ENCODE data around the gene PCA3. TPM values are rescaled to one million over a fixed set of nuclear protein-coding genes. Genes with fewer than 3 reads are reported as not detected.

Gene PCA3
- total RNA-seq, 1 experiment from 2014 or later, result not detected

DNA sequence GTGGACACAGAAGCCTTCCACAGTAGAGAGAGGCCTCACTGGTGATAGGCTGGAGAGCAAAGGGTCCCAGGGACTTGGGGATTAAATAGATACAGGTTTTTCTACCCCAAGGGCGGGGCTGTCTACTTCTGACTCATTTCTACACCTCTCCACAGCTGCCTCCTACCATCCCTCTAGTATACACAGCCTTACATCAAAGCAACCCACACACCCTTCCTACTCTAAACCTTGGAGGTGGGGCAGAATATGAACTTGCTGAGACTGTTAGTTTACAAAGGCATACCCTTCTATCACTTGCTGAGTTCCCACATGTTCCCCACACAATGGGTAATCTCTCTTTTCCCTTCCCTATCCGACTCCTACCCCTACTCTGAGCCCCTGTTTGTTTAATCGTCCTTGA lies 19.9 kb upstream of the PCA3 start:
- no peak overlapping the region for H2AFZ ChIP-seq
- H4K20me1 ChIP-seq (ENCODE audit: insufficient read depth), result no peaks in the 10 kb centered on the region
- DNase-seq, result no peak
- H3K27ac ChIP-seq, result no peak overlapping the region
- H3F3A ChIP-seq (ENCODE audit: insufficient read depth, low read depth), result no peaks in the 10 kb centered on the region
- peaks cover 52% of the 10 kb centered on the region for H3K27me3 ChIP-seq (ENCODE audit: insufficient read depth, low read depth)
- H3K4me2 ChIP-seq, result no peak overlapping the region
- H3K36me3 ChIP-seq (ENCODE audit: low read depth), result no peaks in the 10 kb centered on the region
- no TSS peak for BruUV-seq (replicated peaks)
- H3K79me2 ChIP-seq (ENCODE audit: low read depth), result no peaks in the 10 kb centered on the region
- H3K9me3 ChIP-seq (ENCODE audit: insufficient read depth, low read depth), result no peaks in the 10 kb centered on the region
- no peaks in the 10 kb centered on the region for H3K9me2 ChIP-seq (ENCODE audit: insufficient read depth)
- ChIA-PET POLR2A (ENCODE audit: unreplicated experiment) (no interaction called here), CTCF (no interaction called here)
- H3K4me3 ChIP-seq, result no peak overlapping the region
- TF ChIP-seq, protein P1, sequence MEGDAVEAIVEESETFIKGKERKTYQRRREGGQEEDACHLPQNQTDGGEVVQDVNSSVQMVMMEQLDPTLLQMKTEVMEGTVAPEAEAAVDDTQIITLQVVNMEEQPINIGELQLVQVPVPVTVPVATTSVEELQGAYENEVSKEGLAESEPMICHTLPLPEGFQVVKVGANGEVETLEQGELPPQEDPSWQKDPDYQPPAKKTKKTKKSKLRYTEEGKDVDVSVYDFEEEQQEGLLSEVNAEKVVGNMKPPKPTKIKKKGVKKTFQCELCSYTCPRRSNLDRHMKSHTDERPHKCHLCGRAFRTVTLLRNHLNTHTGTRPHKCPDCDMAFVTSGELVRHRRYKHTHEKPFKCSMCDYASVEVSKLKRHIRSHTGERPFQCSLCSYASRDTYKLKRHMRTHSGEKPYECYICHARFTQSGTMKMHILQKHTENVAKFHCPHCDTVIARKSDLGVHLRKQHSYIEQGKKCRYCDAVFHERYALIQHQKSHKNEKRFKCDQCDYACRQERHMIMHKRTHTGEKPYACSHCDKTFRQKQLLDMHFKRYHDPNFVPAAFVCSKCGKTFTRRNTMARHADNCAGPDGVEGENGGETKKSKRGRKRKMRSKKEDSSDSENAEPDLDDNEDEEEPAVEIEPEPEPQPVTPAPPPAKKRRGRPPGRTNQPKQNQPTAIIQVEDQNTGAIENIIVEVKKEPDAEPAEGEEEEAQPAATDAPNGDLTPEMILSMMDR (conservative IDR thresholded peaks at IDR 0.05), result no peak
- TF ChIP-seq EZH2 (IDR thresholded peaks at IDR 0.05; ENCODE audit: low read depth), result no peak
- intact Hi-C loops (cut with micrococcal nuclease; ENCODE audit: unreplicated experiment), result no loop called here
- no peaks in the 10 kb centered on the region for H3K4me1 ChIP-seq (replicated peaks; ENCODE audit: insufficient read depth)

DNA sequence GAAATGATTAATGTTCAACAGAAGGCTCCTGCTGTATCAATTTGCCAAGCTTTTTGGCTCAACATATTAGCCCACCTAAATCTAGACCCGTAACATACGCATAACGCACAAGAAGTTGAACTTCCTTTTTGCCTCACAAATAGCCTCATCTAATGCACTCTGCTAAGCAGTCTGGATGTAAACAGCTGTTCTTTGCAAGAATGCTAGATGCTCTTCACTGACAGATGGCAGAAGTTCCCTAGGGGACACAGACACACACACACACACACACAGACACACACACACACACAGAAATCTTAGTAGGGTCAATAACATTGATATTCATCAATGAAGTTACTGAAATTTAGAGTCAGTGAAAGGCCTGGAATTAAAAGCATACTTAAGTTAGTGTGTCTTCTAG lies 13.2 kb upstream of the PCA3 start:
- ChIA-PET CTCF (no interaction called here), POLR2A (ENCODE audit: unreplicated experiment) (no interaction called here)
- H3K9me2 ChIP-seq (ENCODE audit: insufficient read depth), result no peaks in the 10 kb centered on the region
- no peaks in the 10 kb centered on the region for H3K4me1 ChIP-seq (replicated peaks; ENCODE audit: insufficient read depth)
- no peaks in the 10 kb centered on the region for H3K9me3 ChIP-seq (ENCODE audit: insufficient read depth, low read depth)
- H3K27ac ChIP-seq, result no peak overlapping the region
- BruUV-seq (replicated peaks), result no TSS peak
- TF ChIP-seq, protein P1 (conservative IDR thresholded peaks at IDR 0.05), result no peak
- no peak for TF ChIP-seq EZH2 (IDR thresholded peaks at IDR 0.05; ENCODE audit: low read depth)
- H3K27me3 ChIP-seq (ENCODE audit: insufficient read depth, low read depth), result peaks cover 73% of the 10 kb centered on the region
- no peaks in the 10 kb centered on the region for H3K79me2 ChIP-seq (ENCODE audit: low read depth)
- no peak overlapping the region for H3K4me3 ChIP-seq
- DNase-seq, result no peak
- no peaks in the 10 kb centered on the region for H4K20me1 ChIP-seq (ENCODE audit: insufficient read depth)
- intact Hi-C loops (cut with micrococcal nuclease; ENCODE audit: unreplicated experiment), result no loop called here
- no peaks in the 10 kb centered on the region for H3F3A ChIP-seq (ENCODE audit: insufficient read depth, low read depth)
- no peak overlapping the region for H2AFZ ChIP-seq
- no peaks in the 10 kb centered on the region for H3K36me3 ChIP-seq (ENCODE audit: low read depth)
- H3K4me2 ChIP-seq, result no peak overlapping the region

- Histone ChIP-seq H3K27ac (no peak overlapping the region), H3K4me1 (replicated peaks; ENCODE audit: insufficient read depth) (no peaks in the 10 kb centered on the region), H3K4me3 (no peak overlapping the region), H2AFZ (no peak overlapping the region), H3K4me2 (no peak overlapping the region), H3K79me2 (ENCODE audit: low read depth) (no peaks in the 10 kb centered on the region), H3K9me2 (ENCODE audit: insufficient read depth) (no peaks in the 10 kb centered on the region), H3F3A (ENCODE audit: insufficient read depth, low read depth) (no peaks in the 10 kb centered on the region), H4K20me1 (ENCODE audit: insufficient read depth) (no peaks in the 10 kb centered on the region), H3K36me3 (ENCODE audit: low read depth) (no peaks in the 10 kb centered on the region), H3K27me3 (ENCODE audit: insufficient read depth, low read depth) (peaks cover 59% of the 10 kb centered on the region), H3K9me3 (ENCODE audit: insufficient read depth, low read depth) (no peaks in the 10 kb centered on the region)
- no peak for TF ChIP-seq EZH2 (IDR thresholded peaks at IDR 0.05; ENCODE audit: low read depth)
- TF ChIP-seq, protein P1 (conservative IDR thresholded peaks at IDR 0.05), result no peak; the same call in 1 of the 2 replicates
- intact Hi-C loops (cut with micrococcal nuclease; ENCODE audit: unreplicated experiment), result loop anchor here (5.0 kb wide), 1 partner anchor 396 kb away; no protein-coding TSS in a partner anchor
- peak in 1 of 2 experiments; percentile 25 for DNase-seq
- ChIA-PET CTCF (no interaction called here), POLR2A (ENCODE audit: unreplicated experiment) (interaction anchor here (0.7 kb wide), 1 partner anchor 917 kb away, joined by 7 read pairs; no protein-coding TSS in a partner anchor)
- BruUV-seq (replicated peaks), result no TSS peak
Measured at GRCh38 chr9:76756268-76756640, 8.0 kb upstream of the PCA3 start.

All from PC-9 (cell line).